ENCODE measurements around the gene TOX2.

DNA sequence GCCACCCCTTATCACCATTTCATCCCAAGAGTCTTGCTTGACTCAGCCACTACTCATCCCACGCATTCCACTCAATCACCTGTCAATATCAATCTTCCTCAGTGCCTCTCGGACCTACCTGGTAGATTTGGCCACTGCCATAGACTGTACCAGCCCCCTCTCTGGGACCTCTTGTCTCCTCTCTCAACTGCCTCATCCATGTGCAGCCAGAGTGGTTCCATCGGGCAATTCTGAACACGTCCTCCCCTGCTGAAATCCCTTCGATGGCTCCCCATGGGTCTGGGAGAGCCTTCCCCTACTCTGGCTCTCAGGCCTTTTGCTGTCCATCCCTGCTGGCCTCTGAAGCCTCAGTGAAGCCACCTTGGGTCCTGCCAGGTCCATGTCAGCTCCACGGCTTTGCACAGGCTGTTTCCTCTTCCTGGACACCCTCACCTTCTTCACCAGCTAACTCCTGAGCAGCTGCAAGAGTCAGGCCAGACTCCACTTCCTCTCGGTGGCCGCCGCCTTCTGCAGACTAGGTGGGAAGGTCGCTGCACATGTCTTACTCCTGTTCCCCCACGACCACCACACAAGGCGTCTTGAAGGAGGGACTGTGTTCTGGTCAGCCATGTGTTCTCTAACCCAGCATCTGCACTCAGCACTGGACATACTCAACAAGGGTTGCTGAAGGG is 120.4 kb downstream of the TOX2 start:
- TF ChIP-seq POLR2A (IDR thresholded peaks at IDR 0.05): no peak
- TF ChIP-seq, protein P1, sequence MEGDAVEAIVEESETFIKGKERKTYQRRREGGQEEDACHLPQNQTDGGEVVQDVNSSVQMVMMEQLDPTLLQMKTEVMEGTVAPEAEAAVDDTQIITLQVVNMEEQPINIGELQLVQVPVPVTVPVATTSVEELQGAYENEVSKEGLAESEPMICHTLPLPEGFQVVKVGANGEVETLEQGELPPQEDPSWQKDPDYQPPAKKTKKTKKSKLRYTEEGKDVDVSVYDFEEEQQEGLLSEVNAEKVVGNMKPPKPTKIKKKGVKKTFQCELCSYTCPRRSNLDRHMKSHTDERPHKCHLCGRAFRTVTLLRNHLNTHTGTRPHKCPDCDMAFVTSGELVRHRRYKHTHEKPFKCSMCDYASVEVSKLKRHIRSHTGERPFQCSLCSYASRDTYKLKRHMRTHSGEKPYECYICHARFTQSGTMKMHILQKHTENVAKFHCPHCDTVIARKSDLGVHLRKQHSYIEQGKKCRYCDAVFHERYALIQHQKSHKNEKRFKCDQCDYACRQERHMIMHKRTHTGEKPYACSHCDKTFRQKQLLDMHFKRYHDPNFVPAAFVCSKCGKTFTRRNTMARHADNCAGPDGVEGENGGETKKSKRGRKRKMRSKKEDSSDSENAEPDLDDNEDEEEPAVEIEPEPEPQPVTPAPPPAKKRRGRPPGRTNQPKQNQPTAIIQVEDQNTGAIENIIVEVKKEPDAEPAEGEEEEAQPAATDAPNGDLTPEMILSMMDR (IDR thresholded peaks at IDR 0.05): no peak
